Eye (tissue), 1 donor: ENCODE data around the gene LYRM1.
"Not testable (repeated sequence)": the region's sequence is repeated elsewhere in the genome, so short reads cannot be mapped to it uniquely, and the experiment has no call there.

Experiments used
- DNase-seq: peaks from one replicate; pipeline ENCODE4 v3.0.0-alpha.2; 2015

The LYRM1 gene

DNA sequence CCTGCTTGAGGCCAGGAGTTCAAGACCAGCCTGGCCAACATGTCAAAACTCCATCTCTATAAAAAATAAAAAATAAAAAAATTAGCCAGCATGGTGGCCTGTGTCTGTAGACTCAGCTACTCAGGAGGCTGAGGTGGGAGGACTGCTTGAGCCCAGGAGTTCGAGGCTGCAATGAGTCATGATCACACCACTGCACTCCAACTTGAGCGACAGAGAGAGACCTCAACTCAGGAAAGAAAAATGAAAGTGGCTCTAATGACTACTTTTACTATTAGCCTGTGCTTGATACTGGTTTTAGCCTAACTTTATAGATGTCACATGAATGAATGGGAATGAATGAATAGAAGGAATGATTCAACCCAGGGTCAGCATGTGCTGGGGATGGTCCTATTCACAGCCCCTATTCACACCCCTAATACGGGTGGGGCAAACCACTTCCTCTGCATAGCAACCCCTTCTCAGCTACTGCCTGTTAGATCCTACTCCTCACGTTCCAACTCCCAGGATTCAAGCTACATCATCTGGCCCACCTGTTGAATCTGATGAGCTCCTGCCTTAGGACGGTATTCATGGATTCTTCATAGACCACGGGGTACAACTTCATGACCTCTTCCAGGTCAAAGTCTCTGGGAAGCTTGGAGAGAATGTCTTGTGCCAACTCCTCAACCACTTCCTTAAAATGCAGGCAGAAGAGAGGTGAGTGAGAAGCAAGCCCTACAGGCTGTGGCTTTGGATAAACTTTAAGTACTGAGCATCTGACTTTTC is 40.5 kb downstream of the LYRM1 start:
- DNase-seq = no peak

DNA sequence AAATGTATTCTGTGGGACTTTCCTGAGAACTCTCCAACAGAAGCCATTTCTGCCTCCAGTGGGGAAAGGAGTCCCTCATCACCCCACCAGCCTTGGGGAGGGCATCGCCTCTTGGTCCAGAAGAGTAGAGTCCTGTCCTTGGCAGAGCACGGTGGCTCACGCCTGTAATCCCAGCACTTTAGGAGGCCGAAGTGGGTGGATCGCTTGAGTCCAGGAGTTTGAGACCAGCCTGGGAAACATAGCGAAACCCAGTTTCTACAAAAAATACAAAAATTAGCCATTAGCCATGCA is 41.0 kb downstream of the LYRM1 start:
- no peak for DNase-seq

DNA sequence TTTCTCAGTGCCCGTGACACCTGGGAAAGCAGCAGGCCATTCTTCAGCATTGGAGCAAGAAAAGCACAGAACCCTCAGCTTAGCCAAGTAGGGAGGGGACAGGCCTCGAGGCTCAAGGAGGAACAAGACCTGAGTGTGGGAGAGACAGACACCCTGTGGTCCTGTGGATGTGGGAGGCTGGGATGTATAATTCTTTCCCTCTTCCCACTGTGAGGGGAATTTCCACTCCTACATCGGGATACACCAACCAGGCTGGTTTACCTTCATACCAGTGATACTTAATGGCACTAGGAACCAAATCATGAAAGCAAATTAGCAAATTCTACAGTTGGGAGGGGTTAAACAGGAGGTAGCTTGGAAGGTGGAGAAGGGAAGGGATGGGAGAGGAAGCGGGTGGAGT is 41.7 kb downstream of the LYRM1 start:
- DNase-seq = no peak

DNA sequence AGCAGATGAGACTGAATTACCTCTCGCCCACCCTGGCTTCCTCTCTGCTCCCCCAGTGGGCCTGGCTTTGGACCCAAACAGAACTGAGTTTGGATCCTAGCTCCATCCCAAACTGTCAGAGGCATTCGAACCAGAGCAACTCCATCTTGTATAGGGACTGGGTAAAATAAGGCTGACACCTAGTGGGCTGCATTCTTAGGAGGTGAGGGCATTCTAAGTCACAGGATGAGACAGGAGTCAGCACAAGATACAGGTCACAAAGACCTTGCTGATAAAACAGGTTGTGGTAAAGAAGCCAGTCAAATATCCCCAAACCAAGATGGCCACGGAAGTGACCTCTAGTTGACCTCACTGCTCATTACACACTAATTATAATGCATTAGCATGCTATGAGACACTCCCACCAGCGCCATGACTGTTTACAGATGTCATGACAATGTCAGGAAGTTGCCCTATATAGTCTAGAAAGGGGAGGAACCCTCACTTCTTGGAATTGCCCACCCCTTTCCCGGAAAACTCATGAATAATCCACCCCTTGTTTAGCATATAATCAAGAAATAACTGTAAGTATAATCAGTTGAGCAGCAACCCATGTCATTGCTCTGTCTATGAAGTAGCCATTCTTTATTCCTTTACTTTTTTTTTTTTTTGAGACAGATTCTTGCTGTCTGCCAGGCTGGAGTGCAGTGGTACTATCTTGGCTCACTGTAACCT is 44.4 kb downstream of the LYRM1 start:
- DNase-seq = no peak

DNA sequence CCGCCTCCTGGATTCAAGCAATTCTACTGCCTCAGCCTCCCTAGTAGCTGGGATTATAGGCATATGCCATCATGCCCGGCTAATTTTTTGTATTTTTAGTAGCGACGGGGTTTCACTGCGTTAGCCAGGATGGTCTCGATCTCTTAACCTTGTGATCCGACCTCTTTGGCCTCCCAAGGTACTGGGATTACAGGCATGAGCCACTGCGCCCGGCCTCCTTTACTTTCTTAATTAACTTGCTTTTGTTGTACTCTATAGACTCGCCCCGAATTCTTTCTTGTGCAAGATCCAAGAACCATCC is 45.0 kb downstream of the LYRM1 start:
- DNase-seq = not testable (repeated sequence)

DNA sequence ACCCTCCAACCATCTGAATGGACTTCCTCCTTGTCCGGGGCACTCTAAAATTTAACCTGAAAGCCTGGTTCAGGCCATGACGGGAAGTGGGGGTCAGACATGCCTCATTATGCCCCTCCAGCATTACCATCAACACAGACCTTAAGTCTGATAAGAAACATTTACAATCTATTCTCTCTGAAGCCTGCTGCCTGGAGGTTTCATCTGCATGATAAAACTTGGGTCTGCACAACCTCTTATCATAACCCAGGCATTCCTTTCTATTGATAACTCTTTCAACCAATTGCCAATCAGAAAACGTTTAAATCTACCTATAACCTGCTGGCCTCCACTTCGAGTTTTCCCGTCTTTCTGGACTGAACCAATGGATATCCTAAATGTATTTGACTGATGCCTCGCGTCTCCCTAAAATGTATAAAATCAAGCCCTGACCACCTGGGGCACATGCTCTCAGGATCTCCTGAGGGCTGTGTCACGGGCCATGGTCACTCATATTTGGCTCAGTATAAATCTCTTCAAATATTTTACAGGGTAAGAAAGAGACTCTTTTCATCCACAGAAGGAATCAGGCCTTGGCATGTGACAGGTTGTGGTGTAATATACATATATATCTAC is 45.6 kb downstream of the LYRM1 start:
- DNase-seq = no peak

DNA sequence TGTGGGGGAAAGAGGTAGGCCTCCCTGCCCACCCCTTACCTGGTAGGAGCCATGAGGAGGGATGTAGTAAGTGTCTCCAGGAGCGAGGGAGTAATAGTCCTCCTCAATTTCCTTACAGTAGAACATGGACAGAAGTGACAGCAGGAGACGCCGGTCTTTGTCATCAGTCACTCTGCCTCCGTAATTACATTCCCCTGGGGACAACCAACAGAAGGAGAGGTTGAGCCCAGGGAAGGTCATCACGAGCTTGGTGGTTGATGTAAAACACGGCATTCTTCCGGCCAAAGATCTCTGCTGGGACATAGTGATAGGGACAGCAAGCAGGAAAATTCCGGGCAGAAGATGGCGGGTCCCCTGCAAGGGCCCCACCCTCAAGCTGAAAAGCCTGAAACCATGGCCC is 47.9 kb downstream of the LYRM1 start:
- DNase-seq = no peak

DNA sequence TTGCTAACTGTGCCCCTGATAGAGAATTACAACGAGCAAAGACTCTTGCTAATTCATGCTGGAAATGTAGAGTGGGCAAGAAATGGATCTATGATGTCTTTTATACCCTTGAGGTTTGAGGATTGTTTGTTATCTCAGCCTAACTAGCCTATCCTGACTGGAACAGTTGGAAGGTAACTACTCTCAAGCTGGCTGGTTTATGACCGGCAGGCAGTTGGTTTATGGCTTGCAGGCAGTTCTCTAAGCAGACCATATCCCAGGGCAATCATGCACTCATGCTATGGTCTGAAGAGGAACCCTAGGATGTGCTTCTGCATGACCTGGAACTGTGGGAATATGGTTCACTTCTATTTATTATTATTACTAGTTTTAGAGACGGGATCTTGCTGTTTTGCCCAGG is 49.1 kb downstream of the LYRM1 start:
- DNase-seq = no peak

DNA sequence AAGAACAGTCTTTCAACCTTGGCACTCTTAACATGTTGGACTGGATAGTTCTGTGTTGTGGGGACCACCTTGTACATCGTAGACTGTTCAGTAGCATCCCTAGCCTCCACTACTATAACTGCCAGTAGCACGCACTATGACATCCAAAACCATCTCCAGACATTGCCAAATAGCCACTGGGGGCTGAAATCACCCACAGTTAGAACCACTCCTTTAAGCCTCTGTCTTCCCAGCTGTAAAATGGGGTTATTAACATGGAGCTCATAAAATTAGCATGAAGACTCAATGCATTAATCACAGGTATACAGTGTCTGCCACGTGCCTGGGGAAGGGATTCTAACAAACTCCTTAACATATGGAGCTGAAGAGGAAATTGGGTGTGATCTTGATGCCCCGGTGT is 49.7 kb downstream of the LYRM1 start:
- DNase-seq = no peak

DNA sequence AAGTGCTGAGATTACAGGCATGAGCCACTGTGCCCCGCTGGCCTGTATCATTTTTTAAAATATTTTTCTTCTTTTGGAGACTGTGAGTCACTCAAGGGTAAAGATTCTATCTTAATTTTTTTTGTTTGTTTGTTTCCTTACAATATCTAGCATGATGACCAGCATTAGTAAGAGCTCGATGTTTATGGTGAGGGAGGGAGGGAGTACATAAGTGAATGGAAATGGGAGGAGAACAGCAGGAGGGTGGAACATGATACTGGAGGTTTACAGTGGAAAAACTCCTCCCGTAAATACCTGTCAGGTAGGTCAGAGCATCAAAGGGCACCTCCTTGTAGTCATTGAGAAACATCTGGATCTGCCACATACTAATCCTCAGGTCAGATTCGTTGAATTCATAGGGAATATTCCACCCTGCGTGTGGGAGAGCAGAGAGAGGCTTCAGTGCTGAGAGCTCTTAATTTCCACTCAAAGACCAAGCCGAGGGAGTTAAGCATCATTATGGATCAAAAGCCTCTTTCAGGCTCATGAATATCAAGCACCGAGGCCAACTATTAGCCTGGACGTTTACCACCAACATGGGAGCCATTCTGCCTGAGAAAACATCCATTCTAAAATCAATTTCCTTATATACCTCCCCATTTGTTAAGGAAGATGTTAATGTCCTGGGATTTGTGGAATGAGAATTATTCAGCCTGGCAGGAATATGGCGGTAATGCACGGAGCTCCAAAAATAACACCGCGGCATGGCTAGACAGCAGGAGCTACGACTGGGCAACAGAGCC is 51.8 kb downstream of the LYRM1 start:
- DNase-seq = no peak

DNA sequence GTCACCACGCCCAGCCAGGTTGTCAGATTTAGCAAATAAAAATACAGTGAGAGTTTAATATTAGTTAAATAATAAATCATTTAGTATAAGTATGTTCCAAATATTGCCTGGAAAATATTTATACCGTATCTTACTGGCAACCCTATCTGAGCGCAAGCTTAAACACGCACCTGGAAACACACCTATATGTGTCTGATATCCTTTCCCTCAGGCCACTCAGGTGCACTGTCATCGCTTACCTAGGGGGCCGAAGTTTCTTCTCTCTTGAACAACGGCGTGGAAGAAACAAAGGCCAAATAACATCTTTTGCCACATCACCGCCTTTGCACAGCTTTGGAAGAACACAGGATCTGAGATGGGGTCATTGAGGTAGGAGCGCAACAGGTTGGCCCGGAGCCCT is 54.0 kb downstream of the LYRM1 start:
- DNase-seq = no peak

DNA sequence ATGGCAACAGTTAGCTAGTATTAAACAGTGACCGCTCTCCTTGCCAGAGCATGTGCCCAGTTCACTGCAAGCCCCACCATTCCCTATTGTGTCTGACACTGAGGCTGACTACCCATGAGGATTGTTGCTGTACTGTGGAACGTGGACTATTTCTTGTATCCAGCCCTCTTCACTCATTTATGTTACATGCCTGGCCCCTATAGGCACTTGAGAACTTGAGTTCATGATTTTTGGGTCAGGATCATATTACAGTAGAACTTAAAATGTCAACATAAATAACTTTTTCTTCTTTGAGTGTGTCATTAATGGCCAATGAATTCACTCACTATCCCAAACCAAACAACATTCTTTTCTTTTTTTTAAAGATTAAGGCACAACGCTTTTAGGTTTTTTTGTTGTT is 55.7 kb downstream of the LYRM1 start:
- DNase-seq = no peak

DNA sequence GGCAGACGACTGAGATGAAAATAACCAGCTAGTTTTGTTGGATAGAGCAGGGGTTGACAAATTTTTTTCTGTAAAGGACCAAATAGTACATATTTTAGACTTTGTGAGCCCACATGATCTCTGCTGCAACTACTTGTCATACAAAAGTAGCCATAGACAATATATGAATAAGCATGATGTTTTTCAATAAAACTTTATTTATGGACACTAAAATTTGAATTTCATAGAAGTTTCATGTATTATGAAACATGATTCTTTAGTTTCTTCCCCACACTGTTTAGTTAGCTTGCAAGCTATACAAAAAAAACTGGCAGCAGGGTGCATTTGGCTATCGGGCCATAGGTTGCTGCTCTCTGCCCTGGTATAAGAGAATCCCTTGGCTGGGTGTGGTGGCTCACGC is 56.6 kb downstream of the LYRM1 start:
- DNase-seq = no peak

DNA sequence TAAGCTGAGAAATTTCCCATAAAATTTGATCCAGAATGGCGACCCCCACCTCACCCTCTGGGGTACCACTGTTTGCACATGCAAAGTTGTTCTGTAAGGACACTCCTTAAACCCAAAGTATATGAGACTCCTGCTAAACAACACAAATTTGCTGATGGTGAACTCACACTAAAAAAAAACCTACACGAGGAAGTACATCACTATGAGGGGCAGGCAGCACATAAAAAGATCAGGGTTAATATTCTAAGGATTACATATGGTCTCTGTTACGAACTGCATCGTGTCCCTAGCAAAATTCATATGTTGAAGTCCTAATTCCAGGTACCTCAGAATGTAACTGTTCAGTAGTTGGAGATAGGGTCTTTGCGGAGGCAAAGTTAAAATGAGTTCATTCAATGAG is 60.3 kb downstream of the LYRM1 start:
- DNase-seq = no peak

DNA sequence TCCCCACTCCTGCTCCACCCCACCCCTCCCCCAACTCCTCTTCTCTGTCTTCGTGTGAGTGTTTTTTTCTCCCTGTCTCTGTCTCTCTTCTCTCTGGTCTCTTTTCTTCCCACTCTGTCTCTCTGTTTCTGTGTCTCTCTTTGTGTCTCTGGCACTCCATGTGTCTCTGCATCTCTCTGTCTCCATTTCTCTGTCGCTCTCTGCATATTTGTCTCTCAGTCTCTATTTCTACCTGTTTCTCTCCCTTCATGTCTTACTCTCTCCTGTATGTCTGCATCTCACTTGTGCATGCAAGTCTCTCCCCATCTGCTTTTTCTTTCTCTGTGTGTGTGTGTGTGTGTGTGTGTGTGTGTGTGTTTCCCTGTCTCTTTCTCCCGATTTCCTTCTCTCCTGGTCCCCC is 68.2 kb downstream of the LYRM1 start:
- no peak for DNase-seq

DNA sequence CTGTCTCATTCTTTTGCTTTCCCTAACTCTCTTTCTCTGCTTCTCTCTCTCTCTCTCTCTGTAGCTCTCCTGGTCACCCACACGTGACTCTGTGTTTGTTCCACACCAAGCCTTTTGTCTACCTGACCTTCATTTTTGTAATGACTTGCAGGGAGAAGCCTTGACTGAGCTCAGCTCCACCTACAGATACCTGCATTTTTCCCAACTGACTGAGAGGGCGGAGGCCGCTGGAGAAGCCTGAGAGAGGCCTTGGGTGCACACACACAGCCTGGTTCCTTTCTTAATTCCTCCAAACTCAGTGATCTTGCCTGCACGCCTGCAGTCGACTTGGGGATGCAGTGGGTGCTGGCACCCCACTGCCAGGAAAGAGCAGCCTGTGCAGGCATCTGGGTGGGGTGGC is 68.8 kb downstream of the LYRM1 start:
- no peak for DNase-seq

DNA sequence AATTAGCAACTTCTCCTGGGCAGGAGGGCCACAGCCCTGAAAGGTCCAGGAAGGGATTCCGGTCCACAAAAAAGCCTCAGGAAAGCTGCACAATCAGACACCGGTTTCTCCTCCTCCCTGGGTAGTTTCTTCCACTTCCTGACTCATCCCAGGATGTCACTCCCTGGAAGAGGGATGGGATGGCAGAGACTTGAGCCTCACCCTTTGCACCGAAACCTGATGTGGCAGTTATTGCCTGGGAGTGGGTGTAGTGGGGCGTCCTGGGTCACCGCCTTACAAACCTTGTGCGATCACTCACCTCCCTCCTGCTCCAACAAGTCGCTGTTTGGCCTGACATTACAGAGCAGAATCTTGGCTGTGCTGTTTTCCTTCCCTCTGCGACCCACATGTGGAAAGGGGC is 70.8 kb downstream of the LYRM1 start:
- no peak for DNase-seq

DNA sequence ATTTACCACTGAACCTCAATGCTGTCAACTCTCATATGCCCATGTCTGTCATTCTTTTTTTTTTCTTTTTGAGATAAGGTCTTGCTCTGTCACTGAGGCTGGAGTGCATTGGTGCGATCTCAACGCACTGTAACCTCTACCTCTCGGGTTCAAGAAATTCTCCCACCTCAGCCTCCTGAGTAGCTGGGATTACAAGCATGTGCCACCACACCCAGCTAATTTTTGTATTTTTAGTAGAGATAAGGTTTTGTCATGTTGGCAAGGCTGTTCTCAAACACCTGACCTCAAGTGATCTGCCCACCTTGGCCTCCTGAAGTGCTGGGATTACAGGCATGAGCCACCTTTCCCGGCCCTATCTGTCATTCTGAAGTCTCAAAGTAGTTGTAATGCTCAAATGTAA is 72.6 kb downstream of the LYRM1 start:
- not testable (repeated sequence) for DNase-seq
